Activated naive CD4-positive, alpha-beta T cell (primary cell): Measurements from ENCODE around the gene VEZF1.

Source experiments
- DNase-seq, 4 experiments: peaks; one replicate each; lab custom pipeline; 2025; lab: John Stamatoyannopoulos, UW

Gene VEZF1

DNA sequence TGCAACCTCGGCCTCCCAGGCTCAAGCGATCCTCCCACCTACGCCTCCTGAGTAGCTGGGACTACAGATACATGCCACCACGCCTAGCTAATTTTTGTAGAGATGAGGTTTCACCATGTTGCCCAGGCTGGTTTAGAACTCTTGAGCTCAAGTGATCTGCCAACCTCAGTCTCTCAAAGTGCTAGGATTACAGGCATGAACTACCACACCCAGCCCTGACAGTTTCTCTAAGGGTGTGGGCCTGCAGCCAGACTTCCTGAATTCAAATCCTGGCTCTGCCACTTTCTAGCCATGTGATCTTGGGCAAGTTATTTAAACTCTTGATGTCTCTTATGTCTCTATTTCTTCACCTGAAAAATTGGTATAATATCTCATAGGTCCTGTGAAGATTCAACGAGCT lies 38.4 kb downstream of the VEZF1 start:
- no peak for DNase-seq

- no peak for DNase-seq
Measured at GRCh38 chr17:57948555-57949420, 39.3 kb downstream of the VEZF1 start.

DNA sequence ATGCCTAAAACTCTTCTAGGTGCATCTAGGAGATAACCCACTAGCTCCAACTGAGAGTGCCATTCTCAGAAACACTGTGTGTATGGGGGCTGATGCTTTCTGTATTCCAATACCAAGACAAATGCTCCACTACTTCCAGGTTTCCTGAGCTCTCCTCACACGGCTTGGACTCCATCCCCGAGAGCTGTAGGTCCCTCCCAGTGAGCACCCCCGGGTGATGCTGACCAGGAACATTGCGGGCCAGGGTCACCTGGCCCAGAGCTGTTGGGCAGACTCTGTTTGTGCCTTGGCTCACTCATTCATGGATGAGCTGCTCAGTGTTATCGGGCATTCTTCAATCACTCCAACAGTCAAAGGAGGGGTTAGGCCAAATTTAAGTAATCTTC lies 39.9 kb downstream of the VEZF1 start:
- no peak for DNase-seq

- DNase-seq = no peak
Measured at GRCh38 chr17:57947369-57947768, 40.7 kb downstream of the VEZF1 start.

- no peak for DNase-seq
Measured at GRCh38 chr17:57946798-57947358, 41.2 kb downstream of the VEZF1 start.

DNA sequence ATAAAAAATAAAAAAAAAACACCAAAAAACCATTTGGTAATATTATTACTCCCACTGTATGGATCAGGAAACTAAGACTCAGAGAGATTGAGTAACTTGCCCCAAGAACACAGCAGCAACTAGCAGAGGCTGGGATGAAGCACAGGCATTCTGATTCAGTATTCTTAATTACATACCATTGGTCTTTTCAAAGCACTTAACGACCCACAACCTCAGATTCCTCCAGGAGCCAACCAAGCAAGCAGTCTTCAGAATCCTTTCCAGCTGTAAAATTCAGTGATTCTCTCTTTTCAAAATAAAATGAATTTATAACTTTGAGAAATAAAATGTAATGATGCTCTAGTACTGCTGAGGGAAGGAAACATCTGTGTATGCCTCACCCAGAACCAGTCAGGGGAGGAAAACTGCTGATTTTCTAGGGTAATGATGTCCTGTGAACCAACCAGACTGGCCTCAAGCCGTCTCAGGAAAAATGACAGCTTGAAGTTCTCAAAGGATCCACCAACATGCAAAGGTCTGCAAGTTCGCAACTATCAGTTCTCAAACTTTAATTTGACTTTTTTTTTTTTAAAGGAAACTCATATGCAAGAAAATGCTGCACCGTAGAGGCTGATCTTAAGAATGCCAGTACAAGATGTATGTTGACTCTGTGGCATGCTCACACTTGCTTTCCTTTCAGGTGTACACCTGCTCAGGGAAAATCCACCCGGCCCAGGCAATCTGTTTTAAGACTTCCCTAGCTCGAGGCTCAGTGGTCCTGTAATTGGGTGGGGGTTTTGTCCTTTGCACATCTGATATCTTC lies 41.9 kb downstream of the VEZF1 start:
- no peak for DNase-seq

DNA sequence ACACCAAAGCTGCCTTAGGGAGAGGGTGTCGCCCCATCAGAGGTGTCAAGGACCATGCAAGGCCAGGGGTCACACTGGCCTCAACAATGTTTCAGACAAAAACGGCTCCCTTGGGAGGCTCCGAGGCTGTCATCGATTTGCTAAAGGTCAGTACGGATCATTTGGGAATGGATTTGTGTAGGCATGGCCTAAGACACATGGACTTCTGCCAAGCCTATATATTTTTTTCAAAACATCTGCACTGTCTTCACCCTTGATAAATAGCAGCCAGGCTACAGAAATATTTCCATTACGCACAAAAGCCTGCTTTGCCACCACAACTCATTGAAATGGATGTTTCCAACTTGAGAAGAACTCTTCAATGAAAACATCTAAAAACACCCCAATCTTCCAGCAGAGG lies 43.1 kb downstream of the VEZF1 start:
- DNase-seq = no peak

DNA sequence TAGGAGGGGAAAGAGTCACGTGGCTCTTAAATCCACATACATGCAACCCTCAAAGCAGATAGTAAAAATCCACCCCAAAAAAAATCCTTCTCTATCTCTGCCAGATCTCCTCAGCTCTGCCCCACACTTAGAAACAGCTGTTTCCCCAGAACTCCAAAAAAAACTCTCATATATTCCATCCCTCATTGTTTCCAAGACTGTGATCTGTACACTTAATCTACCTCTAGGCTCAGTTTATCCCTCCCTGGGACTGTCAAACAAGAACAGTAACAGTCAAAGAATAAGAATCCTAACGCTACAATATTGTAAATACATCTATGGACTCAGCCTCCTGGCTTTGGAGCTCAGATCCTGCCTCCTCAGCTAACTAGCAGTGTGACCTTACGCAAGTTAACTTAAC lies 44.4 kb downstream of the VEZF1 start:
- no peak for DNase-seq

DNA sequence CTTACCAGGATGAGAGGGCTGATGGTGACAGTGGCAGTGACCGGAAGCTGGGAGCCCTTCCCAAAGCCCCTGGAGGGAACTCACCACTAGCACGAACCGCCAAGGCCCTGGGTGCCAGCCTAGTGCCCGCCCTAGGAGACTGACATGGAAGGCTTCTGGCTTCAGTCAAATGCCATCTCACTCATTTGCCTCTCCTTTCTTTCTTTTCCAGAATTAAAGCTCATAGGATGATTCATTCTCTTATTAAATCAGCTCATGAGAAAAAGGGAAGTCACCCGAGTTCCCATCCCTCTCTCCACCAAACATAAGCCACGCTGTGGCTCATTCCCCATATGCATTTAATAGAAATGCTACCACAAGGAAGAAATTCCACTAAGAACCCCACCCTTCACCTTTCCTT lies 44.9 kb downstream of the VEZF1 start:
- no peak for DNase-seq

- no peak for DNase-seq
Measured at GRCh38 chr17:57941384-57942370, 46.4 kb downstream of the VEZF1 start.

- no peak for DNase-seq
Measured at GRCh38 chr17:57940653-57941329, 47.3 kb downstream of the VEZF1 start.

GRCh38 chr17:57940231-57940630 lies 47.8 kb downstream of the VEZF1 start:
- DNase-seq = no peak

- DNase-seq = no peak
Measured at GRCh38 chr17:57939797-57940196, 48.3 kb downstream of the VEZF1 start.

DNA sequence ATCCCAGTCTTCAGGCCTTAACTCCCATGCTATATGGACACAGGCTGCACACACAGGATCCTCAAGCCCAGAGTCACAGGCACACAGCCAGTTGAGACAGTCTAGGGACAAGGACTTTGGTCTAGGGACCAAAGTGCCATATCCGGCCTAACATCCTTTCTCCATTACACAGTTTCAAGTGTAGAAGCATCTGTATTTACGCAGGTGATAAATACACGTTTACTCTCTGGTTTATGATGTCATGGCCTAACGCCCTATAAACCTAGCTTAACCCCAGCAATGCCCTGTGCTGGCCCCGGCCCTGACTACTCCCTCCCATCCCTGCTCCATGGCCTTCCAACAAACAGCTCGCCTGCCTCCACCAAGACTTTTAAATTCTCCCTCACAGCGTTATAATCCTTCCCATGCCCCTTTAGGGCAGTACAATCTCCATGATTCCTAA lies 50.0 kb downstream of the VEZF1 start:
- no peak for DNase-seq

DNA sequence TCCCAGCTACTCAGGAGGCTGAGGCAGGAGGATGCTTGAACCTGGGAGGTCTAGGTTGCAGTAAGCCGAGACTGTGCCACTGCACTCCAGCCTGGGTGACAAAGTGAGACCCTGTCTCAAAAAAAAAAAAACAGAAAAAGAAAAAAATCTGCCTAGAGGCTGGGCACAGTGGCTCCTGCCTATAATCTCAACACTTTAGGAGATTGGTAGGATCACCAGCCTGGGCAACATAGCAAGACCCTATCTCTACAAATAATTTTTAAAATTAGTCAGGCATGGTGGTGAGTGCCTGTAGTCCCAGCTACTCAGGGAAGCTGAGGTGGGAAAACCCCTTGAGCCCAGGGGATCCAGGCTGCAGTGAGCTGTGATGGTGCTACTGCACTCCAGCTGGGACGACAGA lies 50.6 kb downstream of the VEZF1 start:
- no peak for DNase-seq

DNA sequence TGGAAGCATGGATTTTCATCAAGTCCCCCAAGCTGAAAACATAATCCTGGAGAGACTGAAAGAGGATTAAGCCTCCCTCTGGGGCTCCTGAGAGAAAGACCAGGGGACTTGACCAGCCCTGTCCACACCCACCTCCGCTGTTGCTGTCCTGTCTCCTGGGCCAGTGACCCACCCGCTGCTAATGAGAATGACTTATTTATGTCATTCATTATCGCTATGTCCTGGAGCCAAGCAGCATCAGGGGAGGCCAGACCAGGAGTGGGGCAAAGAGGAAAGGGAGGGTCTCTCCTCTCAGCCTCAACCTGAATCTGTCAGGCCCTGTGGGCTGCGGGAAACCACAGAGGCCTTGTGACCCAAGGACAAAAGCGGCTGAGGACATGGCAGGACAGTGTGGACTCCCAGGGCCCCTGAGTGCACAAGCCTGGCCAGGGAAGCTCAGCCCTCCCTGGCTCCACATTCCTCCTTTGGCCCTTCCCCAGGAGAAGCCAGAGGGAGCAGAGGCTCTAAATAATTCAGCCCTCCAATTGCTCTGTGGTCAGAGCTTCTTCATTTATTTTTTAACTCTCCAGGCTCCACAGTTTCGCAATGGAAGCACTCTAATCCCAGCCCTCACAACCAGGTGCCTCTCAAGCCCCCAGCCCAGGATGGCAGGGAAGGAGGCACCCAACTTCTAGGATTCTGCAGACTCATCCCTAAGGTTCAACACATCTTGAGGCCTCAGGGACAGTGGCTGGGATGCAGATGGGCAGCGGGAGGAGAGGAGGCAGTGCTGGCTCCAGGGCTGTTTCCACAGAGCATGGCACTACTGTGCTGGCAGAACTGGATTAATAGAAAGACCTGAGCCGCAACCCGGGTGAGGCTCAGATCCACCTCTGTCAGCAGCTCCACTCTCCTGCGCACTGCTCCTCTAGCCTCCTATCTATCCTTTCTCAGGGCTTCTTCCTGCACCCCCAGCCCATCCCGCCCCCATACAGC lies 51.9 kb downstream of the VEZF1 start:
- no peak for DNase-seq

DNA sequence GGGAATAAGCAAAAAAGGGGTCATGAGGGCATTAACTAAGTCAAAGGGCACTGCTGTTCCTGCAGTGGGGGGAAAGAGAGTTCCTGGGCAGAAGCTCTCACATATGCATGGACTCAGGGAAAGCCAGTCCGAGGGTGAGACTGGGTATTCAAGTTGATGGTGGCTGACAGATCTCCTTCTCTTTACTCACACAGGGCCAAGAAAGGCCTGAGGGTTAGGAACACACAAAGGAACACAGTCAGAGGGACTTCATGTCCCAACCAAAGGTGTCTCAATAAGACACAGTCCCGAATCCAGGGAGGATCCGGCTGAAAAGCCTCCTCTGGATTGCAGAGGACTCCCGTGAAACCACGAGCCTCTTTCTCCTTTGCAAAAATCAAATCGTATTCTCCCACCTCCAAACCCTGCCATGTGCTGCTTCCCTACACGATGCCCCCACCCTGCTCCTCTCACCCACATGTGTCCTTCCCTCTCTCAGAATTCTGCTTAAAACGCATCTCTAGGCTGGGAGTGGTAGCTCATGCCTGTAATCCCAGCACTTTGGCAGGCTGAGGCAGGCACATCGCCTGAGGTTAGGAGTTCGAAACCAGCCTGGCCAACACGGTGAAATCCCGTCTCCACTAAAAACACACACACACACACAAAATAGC lies 56.4 kb downstream of the VEZF1 start:
- no peak for DNase-seq

DNA sequence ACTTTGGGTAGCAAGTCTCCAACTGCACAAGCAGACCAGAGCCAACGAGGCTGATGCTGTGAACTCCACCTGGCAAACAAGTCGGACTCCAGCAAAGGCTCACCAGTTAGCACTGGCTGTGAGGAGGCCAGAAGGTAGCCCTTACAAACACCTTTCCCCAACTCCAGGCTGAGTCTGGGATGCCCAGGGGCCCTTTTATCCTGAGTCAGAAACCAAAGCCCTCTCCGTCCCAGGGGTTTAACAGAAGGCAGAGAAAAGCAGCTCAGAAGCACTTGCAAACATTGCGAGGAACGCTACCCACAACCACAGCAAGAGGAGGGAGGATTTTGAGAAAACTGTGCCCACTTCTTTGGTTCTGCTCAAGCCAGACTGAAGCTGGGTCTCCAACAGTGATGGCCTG lies 57.8 kb downstream of the VEZF1 start:
- DNase-seq = no peak

DNA sequence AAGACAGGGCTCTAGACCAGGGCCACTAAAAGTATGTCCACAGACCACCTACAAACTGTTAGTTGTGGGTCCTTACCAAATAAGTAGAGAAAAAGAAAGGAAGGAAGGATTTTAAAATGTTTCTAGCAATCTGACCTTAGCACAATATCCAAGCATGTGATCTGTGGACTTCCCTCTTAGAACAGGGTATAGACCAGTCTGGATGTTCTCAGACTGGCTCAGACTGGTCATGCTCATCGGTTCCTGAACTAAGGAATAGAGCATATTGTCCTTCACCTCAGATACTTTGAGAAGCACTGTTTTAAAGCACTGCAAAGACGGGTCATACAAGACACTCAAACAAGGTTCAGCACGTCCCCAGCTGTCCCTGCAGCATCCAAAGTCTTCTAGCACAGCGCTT lies 58.7 kb downstream of the VEZF1 start:
- no peak for DNase-seq
